DMS114 treated with DMSO at 0.1 percent for 48 hours (cell line): ENCODE data around the gene NUDT22.

ENCODE experiments used
- DNase-seq: peaks from one replicate; lab custom pipeline; 2025; ENCODE audit not compliant: unreplicated experiment; lab: John Stamatoyannopoulos, UW

The NUDT22 gene

GRCh38 chr11:64253481-64253880 lies 27.4 kb downstream of the NUDT22 start:
- DNase-seq: no peak

- no peak for DNase-seq
Measured at GRCh38 chr11:64254326-64254725, 28.3 kb downstream of the NUDT22 start.

GRCh38 chr11:64255135-64256128 lies 29.4 kb downstream of the NUDT22 start:
- DNase-seq: no peak

- DNase-seq: no peak
Measured at GRCh38 chr11:64256300-64256699, 30.2 kb downstream of the NUDT22 start.

GRCh38 chr11:64258356-64258755 lies 32.3 kb downstream of the NUDT22 start:
- DNase-seq: no peak

GRCh38 chr11:64258946-64259532 lies 33.0 kb downstream of the NUDT22 start:
- DNase-seq: no peak

- DNase-seq: no peak
Measured at GRCh38 chr11:64259533-64260067, 33.5 kb downstream of the NUDT22 start.

GRCh38 chr11:64260147-64260708 lies 34.2 kb downstream of the NUDT22 start:
- no peak for DNase-seq

GRCh38 chr11:64261556-64262080 lies 35.5 kb downstream of the NUDT22 start:
- DNase-seq: no peak

GRCh38 chr11:64262271-64263002 lies 36.4 kb downstream of the NUDT22 start:
- DNase-seq: no peak

- DNase-seq: no peak
Measured at GRCh38 chr11:64263021-64263946, 37.2 kb downstream of the NUDT22 start.

- no peak for DNase-seq
Measured at GRCh38 chr11:64263947-64264317, 37.9 kb downstream of the NUDT22 start.

- DNase-seq: no peak
Measured at GRCh38 chr11:64264371-64264852, 38.3 kb downstream of the NUDT22 start.

GRCh38 chr11:64265176-64266160 lies 39.4 kb downstream of the NUDT22 start:
- DNase-seq: no peak

- DNase-seq: no peak
Measured at GRCh38 chr11:64266339-64266738, 40.3 kb downstream of the NUDT22 start.

- no peak for DNase-seq
Measured at GRCh38 chr11:64267207-64267945, 41.3 kb downstream of the NUDT22 start.

- no peak for DNase-seq
Measured at GRCh38 chr11:64268025-64268892, 42.2 kb downstream of the NUDT22 start.
